ENCODE measurements around the gene CRIM1. TPM values are rescaled to one million over a fixed set of nuclear protein-coding genes. Genes with fewer than 3 reads are reported as not detected.

The CRIM1 gene
- total RNA-seq, 1 experiment from 2014 or later: 24.1 TPM

GRCh38 chr2:36553683-36554082, 198.1 kb downstream of the CRIM1 start:
- no peak for DNase-seq (ENCODE audit: low spot score)
- no peak overlapping the region for H3K4me3 Mint-ChIP-seq
- no peaks in the 10 kb centered on the region for H3K4me1 Mint-ChIP-seq
- H3K27me3 Mint-ChIP-seq (ENCODE audit: low read depth): no peaks in the 10 kb centered on the region
- ATAC-seq: no peak
- ChIA-PET POLR2A (interaction anchor here (0.6 kb wide), 1 partner anchor 13 kb away, joined by 3 read pairs; no protein-coding TSS in a partner anchor), CTCF (interaction anchor here (1.0 to 2.1 kb wide), 2 partner anchors 9 to 111 kb away, joined by 3 to 4 read pairs; no protein-coding TSS in a partner anchor)
- H3K27ac Mint-ChIP-seq: peak overlapping the region; percentile 50; the same call in 1 of the 2 replicates
- peaks cover 18% of the 10 kb centered on the region for H3K36me3 Mint-ChIP-seq
- TF ChIP-seq ZNF317 (CRISPR knock-in tag; IDR thresholded peaks at IDR 0.05; ENCODE audit: borderline replicate concordance, low read depth) (no peak), ZNF281 (CRISPR knock-in tag; IDR thresholded peaks at IDR 0.05) (no peak), HMGA2 (CRISPR knock-in tag; IDR thresholded peaks at IDR 0.05) (no peak), JUN (CRISPR knock-in tag; IDR thresholded peaks at IDR 0.05) (no peak), MAX (CRISPR knock-in tag; IDR thresholded peaks at IDR 0.05) (no peak), ATF1 (CRISPR knock-in tag; IDR thresholded peaks at IDR 0.05) (no peak)
- H3K9me3 Mint-ChIP-seq: no peaks in the 10 kb centered on the region

- CTCF ChIA-PET: interaction anchor here (1.2 to 2.1 kb wide), 2 partner anchors 10 to 118 kb away, joined by 3 to 4 read pairs; no protein-coding TSS in a partner anchor
- POLR2A ChIA-PET: no interaction called here
- no peaks in the 10 kb centered on the region for H3K27me3 Mint-ChIP-seq (ENCODE audit: low read depth)
- H3K9me3 Mint-ChIP-seq: no peaks in the 10 kb centered on the region
- H3K36me3 Mint-ChIP-seq: peaks cover 15% of the 10 kb centered on the region
- H3K27ac Mint-ChIP-seq: no peak overlapping the region
- TF ChIP-seq STAT6 (CRISPR knock-in tag; conservative IDR thresholded peaks at IDR 0.05; ENCODE audit: low read depth) (no peak), ATF2 (CRISPR knock-in tag; IDR thresholded peaks at IDR 0.05; ENCODE audit: borderline replicate concordance, low read depth) (no peak)
- ATAC-seq: no peak
- H3K4me1 Mint-ChIP-seq: peaks cover 3% of the 10 kb centered on the region
- no peak for DNase-seq (ENCODE audit: low spot score)
- H3K4me3 Mint-ChIP-seq: no peak overlapping the region
Measured at GRCh38 chr2:36554531-36554930, 199.0 kb downstream of the CRIM1 start.

- Mint-ChIP-seq H3K4me1 (peaks cover 14% of the 10 kb centered on the region), H3K27me3 (ENCODE audit: low read depth) (no peaks in the 10 kb centered on the region), H3K9me3 (no peaks in the 10 kb centered on the region), H3K36me3 (peaks cover 11% of the 10 kb centered on the region; the same call in 1 of the 2 replicates), H3K27ac (no peak overlapping the region), H3K4me3 (no peak overlapping the region)
- DNase-seq (ENCODE audit: low spot score) (no peak), ATAC-seq (no peak)
- POLR2A ChIA-PET: no interaction called here
- CTCF ChIA-PET: interaction anchor here (0.8 to 2.7 kb wide), 3 partner anchors 11 to 108 kb away, joined by 3 to 8 read pairs (median 6); no protein-coding TSS in a partner anchor
- TF ChIP-seq CDX4 (CRISPR knock-in tag; IDR thresholded peaks at IDR 0.05; ENCODE audit: borderline replicate concordance): no peak
- TF ChIP-seq ZBTB21 (CRISPR knock-in tag; IDR thresholded peaks at IDR 0.05; ENCODE audit: borderline replicate concordance): no peak
- TF ChIP-seq ETV6 (CRISPR knock-in tag; IDR thresholded peaks at IDR 0.05): no peak
- TF ChIP-seq ERG (CRISPR knock-in tag; IDR thresholded peaks at IDR 0.05): no peak
- TF ChIP-seq ATF1 (CRISPR knock-in tag; IDR thresholded peaks at IDR 0.05): no peak
- no peak for TF ChIP-seq MLX (CRISPR knock-in tag; IDR thresholded peaks at IDR 0.05)
- no peak for TF ChIP-seq NFYB (CRISPR knock-in tag; conservative IDR thresholded peaks at IDR 0.05; ENCODE audit: low read depth)
- TF ChIP-seq SOX15 (CRISPR knock-in tag; IDR thresholded peaks at IDR 0.05): no peak
- no peak for TF ChIP-seq ZNF232 (CRISPR knock-in tag; IDR thresholded peaks at IDR 0.05)
- no peak for TF ChIP-seq NR2C2 (CRISPR knock-in tag; IDR thresholded peaks at IDR 0.05)
- no peak for TF ChIP-seq USF2 (CRISPR knock-in tag; IDR thresholded peaks at IDR 0.05)
- TF ChIP-seq NR1H2 (CRISPR knock-in tag; IDR thresholded peaks at IDR 0.05): no peak
Measured at GRCh38 chr2:36555789-36556188, 200.2 kb downstream of the CRIM1 start.
